GM19438 (cell line): Measurements from ENCODE around the gene ANTXRL.
"Not testable (repeated sequence)": the region's sequence is repeated elsewhere in the genome, so short reads cannot be mapped to it uniquely, and the experiment has no call there.

Source experiments
- ATAC-seq: cut with Tn5 transposase; IDR thresholded peaks from one replicate; pipeline ENCODE4 v1.9.1; 2021; ENCODE audit warnings: low read depth; ENCODE audit not compliant: unreplicated experiment

ANTXRL gene

DNA sequence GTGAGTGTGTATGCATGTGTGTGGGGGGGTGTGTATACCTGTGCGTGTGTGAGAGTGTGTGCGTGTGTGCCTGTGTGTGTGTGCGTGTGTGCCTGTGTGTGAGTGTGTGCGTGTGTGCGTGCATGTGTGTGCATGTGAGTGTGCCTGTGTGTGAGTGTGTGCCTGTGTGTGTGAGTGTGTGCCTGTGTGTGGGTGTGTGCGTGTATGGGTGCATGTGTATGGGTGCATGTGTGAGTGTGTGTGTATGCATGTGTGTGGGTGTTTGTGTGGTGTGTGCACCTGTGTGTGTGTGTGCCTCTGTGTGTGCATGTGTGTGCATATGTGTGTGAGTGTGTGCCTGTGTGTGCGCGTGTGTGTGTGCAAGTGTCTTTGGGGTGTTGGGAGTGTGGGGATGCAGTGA, 6.4 kb downstream of the ANTXRL start:
- ATAC-seq = no peak

DNA sequence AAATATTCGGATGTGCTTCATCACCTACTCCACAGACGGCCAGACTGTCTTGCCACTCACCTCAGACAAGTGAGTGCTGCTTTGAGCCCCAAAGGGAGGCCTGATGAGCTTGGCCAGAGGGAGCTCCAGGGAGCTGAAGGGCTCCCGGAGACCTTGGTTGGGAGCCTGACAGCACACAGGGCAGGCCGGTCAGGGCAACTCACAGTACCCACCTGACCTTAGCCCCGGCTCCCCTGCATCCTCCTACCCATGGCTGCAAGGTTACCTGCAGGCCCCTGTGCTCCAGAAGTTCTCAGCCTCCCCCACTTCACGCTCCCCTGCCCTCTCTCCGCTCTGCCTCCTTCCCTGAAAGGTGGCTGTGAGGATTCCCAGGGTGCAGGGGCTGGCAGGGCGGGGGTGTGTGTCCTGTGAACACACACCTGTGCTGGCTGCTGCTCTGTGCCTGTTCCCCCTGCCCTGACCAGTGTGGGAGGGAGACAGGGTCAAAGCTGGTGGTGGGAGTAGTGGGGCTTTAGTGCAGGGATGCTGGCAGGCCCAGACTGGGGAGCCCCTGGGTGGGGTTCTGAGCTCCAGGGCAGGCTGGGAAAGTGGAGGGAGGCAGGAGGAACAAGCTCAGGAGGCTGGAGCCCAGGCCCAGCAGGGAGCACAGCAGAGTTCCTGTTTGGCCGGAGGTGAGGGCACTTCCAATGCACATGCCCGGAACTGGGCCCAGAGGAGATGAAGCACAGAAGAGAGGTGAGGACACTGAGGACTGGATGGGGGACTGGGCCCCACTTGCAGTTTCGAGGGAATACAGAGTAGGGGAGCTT, 7.2 kb downstream of the ANTXRL start:
- ATAC-seq = no peak

DNA sequence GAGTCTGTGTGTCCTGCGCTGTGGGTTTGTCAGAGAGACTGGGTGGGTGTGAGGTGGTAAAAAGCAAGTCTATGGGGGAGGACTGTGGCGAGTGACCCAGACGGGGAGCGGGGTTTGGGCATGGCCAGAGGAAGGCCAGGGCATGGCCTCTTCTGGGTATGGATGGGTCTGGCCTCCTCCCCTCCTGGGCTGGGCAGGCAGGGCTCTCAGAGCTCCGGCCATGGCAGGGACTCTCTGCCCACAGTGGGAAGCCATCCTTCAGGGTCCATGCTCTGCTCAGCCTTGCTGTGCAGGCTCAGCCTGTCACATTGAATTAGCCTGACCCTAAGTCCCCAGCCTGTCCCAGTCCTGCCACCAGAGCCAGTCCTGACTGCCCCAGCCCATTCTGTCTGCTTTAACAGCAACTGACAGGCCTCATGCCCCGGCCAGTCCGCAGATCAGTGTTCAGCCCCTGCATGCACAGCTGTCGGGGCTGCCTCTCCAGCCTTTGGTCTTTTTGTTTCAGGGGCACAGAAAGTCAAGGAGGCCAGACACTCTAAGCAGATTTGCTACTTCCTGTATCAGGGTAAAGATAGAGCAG, 7.9 kb downstream of the ANTXRL start:
- no peak for ATAC-seq

DNA sequence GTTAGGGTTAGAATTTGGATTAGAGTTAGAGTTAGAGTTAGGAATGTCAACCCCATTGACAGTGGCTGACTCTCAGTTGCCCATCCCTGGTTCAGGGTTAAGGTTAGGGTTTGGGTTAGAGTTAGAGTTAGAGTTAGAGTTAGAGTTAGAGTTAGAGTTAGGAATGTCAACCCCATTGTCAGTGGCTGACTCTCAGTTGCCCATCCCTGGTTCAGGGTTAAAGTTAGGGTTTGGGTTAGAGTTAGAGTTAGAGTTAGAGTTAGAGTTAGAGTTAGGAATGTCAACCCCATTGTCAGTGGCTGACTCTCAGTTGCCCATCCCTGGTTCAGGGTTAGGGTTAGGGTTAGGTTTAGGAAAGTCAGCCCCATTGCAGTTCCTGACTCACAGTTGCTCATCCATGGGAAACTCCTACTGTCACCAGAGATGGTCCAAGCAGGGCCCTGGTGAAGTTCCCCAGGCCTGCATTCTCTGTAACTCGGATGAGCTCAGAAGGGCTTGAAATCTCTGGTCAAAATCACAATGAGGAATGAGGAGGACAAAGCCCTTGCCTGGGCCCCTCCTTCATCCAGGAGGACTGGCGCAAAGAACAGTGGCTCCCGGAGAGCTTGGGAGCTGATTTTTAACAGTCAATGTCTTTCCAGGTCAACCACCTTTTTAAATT, 8.7 kb downstream of the ANTXRL start:
- ATAC-seq = not testable (repeated sequence)

GRCh38 chr10:46296086-46296485, 9.3 kb downstream of the ANTXRL start:
- ATAC-seq = not testable (repeated sequence)

GRCh38 chr10:46296641-46297141, 9.9 kb downstream of the ANTXRL start:
- no peak for ATAC-seq

GRCh38 chr10:46297406-46298204, 10.8 kb downstream of the ANTXRL start:
- no peak for ATAC-seq

GRCh38 chr10:46298477-46299285, 11.9 kb downstream of the ANTXRL start:
- ATAC-seq = no peak

GRCh38 chr10:46299286-46299535, 12.4 kb downstream of the ANTXRL start:
- no peak for ATAC-seq

GRCh38 chr10:46299536-46300369, 13.0 kb downstream of the ANTXRL start:
- no peak for ATAC-seq

GRCh38 chr10:46300370-46300711, 13.5 kb downstream of the ANTXRL start:
- ATAC-seq = not testable (repeated sequence)

DNA sequence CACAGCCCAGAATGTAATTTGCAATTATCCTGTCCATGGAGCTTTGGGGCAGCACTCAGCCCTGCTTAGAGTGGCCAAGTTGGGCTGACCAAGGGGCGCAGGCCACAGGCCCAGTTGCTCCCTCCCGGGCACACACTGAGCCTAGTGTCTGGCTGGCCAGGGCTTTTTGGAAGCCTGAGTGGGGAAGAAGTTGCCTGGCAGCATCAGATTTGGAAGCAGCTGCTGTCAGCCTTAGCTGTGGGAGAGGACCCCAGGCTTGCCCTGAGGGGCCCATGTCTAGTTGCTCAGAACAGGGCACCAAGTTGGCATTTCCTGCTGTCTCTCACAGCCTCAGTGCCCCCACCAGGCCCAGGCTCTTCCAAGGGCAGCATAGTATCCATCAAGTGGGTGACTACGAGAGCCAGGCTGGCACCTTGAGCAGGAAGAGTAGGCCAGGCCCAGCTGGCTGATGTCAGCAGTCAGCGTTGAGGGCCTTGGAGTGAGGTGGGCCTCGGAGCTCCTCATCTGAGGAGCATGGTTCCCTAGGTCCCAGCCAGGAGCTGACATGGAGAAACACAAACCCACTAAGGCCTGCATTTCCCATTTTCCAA, 14.4 kb downstream of the ANTXRL start:
- ATAC-seq = no peak

- no peak for ATAC-seq
Observed at GRCh38 chr10:46301721-46302479, 15.1 kb downstream of the ANTXRL start.

GRCh38 chr10:46302765-46303352, 16.1 kb downstream of the ANTXRL start:
- ATAC-seq = not testable (repeated sequence)

DNA sequence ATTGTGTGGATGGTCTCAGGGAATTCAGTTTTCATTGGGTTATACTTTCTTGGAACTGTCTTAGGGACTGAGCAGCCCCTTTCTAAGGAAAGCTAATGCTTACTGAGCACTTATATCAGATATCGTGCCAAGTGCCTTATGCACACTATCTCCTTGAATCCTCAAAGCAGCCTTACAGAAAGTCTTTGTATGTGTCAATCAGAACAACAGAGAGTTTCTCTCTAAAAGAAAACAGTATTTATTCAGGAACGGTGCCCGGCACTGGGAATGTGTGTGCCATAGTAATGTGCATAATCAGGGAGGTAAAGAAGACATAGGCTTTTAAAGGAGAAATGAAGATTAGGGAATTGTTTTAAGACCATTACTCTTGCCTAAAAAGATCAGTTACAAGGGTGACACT, 17.3 kb downstream of the ANTXRL start:
- no peak for ATAC-seq

DNA sequence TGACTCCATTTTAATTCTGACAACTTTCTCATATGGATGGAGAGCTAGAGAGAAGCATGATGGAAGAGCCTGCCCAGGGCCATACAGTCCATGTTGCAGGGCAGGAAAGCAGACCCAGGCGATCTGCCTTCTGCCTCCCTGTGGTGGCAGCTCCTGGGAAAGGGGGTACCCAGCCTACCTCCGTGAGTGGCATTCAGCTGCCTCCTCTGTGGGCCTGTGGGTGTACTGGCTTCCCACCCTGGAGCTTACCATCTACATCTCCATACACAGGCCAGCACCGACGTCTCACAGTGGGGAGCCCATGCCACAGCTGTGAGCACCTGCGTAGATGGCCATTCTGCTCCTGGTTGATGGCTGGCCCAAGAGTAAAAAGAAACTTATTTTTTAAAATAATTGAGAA, 17.9 kb downstream of the ANTXRL start:
- not testable (repeated sequence) for ATAC-seq

DNA sequence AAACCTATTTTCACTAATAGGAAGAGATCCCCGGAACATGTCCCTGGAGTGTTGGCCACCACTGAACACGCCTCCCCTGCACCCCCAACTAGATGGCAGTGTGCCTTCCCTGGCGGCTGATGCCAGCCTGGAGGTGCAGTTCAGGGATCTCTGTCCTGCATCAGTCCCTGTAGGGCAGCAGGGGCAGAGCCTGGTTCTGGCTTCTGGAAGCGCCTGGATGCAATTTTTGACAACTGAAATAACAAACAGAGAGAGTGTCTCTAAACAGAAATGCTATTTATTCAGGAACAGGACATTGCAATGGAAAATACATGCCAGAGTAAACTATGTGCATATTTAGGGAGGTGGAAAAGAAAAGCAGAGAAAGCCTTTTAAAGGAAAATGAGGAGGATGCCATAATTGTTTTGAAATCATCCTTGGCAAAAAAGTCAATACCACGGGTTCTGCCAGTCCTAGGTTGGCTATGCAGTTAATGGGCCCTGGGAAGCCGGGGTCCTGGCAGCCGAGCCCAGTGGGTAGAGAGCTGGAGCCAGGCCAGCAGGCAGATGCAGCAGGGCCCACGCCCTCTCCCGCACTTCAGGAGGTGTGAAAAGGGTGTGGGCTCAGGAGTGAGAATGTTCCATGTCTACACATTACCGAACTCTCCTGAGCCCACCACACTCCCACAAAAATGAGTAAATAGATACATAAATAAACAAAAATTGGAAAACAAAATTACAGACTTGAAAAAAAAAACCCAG, 18.5 kb downstream of the ANTXRL start:
- no peak for ATAC-seq
